Mammary epithelial cell (primary cell): Measurements from ENCODE around the gene HDDC3.

ENCODE experiments used
- EZH2 ChIP-seq: IDR thresholded peaks from 2 replicates; pipeline ENCODE4 v1.6.1; 2012; ENCODE audit warnings: low read length, inconsistent platforms, borderline replicate concordance
- TF ChIP-seq, protein P1 (sequence below), 2 donors: IDR thresholded peaks in 1 of 2; conservative IDR thresholded peaks in 1 of 2; 2 replicates each; pipeline ENCODE4 v1.5.1; 2011 to 2012; ENCODE audit warnings: inconsistent platforms in 2 of 2, low read length in 2 of 2, mild to moderate bottlenecking in 2 of 2, control low read depth in 1 of 2, low read depth in 1 of 2; ENCODE audit not compliant: insufficient read depth in 1 of 2; ENCODE audit errors: extremely low read depth in 1 of 2

DNA sequence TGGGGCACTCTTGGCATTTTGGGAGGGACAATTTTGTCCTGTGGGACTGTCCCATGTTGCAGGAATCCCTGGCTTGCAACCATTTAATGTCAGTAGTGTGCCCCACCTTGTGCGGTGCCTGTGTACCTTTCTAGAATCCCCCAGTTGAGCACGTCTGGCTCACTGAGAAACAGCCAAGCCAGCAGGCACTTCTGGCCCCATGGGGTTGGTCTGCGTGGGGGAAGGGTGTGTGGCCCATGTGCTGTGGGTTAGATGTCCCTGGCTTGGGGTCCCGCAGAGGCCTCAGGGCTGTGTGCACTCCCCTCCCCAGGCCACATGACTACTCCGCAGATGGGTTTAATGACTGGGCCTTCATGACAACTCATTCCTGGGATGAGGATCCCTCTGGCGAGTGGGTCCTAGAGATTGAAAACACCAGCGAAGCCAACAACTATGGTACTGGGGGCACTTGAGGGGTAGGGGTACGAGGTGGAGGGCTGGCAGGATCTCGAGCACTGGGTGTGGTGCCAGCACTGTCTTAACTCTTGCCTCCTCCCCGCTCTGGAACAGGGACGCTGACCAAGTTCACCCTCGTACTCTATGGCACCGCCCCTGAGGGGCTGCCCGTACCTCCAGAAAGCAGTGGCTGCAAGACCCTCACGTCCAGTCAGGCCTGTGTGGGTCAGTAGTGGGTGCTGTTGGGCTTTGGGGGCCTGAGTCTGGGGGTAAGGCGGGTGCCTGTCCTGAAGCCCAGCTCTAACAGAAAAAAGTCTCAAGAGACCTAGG is 51.8 kb downstream of the HDDC3 start:
- TF ChIP-seq, protein P1, sequence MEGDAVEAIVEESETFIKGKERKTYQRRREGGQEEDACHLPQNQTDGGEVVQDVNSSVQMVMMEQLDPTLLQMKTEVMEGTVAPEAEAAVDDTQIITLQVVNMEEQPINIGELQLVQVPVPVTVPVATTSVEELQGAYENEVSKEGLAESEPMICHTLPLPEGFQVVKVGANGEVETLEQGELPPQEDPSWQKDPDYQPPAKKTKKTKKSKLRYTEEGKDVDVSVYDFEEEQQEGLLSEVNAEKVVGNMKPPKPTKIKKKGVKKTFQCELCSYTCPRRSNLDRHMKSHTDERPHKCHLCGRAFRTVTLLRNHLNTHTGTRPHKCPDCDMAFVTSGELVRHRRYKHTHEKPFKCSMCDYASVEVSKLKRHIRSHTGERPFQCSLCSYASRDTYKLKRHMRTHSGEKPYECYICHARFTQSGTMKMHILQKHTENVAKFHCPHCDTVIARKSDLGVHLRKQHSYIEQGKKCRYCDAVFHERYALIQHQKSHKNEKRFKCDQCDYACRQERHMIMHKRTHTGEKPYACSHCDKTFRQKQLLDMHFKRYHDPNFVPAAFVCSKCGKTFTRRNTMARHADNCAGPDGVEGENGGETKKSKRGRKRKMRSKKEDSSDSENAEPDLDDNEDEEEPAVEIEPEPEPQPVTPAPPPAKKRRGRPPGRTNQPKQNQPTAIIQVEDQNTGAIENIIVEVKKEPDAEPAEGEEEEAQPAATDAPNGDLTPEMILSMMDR (conservative IDR thresholded peaks at IDR 0.05 in 1 of 2, IDR thresholded peaks at IDR 0.05 in 1 of 2; ENCODE audit: extremely low read depth in 1 of 2, insufficient read depth in 1 of 2, low read depth in 1 of 2, low read length in 2 of 2) = no peak
- TF ChIP-seq EZH2 = no peak
